HFF-Myc (cell line): ENCODE data around the gene APCDD1.

Source experiments
- DNase-seq: peaks from one replicate; pipeline ENCODE4 v3.0.0-alpha.2; 2011; ENCODE audit warnings: low read depth; ENCODE audit errors: extremely low read depth
- H3K4me3 ChIP-seq: replicated peaks from 2 replicates; pipeline ENCODE4 v1.5.1; 2011; ENCODE audit warnings: low read depth, mild to moderate bottlenecking, control low read depth, low read length
- TF ChIP-seq, protein P1 (sequence below): IDR thresholded peaks from 2 replicates; pipeline ENCODE4 v1.5.1; 2012; ENCODE audit warnings: mild to moderate bottlenecking, low read depth, low read length, control low read depth; ENCODE audit errors: missing control alignments

Gene APCDD1

DNA sequence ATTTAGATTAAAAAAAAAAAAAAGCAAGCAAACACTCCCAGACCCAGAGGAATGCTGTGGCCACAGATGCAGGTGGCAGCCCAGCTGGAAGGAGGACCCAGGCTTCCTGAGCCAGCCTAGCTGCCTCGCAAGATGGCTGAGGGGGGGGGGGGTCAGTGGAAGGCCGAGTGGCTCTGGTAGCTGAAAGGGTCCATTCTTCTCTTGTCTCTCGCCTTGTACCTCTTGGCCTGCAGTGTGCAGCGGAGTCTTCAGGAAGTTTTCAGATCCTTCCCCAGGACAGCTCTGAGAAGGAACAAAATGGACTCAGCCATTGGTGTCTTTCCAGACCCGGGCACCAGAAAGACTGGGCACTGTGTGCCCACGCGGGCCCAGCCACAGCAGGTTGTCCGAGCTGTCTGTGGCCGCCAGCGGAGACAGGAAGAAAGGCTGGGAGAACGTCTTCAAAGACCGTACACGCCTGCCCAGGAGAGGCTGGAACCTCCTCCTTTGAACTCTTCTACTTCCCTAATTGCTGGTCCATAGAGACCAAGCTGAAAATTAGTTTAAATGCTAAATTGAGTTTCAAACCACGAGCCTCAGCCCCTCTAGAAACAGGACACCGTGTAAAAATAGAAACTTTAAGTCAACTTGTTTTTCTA is 21.3 kb downstream of the APCDD1 start:
- no peak overlapping the region for H3K4me3 ChIP-seq
- TF ChIP-seq, protein P1, sequence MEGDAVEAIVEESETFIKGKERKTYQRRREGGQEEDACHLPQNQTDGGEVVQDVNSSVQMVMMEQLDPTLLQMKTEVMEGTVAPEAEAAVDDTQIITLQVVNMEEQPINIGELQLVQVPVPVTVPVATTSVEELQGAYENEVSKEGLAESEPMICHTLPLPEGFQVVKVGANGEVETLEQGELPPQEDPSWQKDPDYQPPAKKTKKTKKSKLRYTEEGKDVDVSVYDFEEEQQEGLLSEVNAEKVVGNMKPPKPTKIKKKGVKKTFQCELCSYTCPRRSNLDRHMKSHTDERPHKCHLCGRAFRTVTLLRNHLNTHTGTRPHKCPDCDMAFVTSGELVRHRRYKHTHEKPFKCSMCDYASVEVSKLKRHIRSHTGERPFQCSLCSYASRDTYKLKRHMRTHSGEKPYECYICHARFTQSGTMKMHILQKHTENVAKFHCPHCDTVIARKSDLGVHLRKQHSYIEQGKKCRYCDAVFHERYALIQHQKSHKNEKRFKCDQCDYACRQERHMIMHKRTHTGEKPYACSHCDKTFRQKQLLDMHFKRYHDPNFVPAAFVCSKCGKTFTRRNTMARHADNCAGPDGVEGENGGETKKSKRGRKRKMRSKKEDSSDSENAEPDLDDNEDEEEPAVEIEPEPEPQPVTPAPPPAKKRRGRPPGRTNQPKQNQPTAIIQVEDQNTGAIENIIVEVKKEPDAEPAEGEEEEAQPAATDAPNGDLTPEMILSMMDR, result no peak
- DNase-seq, result no peak

DNA sequence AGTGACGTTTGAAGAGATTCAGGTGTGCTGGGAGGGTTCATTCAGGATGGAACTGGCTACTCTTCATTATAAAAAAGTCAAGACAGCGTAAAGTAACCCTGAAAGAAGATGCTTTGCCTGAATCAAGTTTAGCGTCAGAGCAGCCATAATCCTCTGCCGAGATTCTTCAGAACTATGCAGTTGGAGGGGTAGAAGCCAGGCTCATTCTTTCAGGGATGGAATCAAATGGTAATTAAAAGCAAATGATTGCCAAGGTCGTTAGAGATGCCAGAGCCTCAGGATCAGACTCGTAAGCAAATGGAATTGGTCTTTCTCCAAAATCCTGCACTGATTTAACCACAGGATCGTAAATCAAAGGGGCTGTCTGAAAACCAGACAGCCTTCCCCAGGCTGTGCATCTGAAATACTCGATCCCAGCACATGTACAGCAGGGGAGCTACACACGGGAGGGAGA is 21.9 kb downstream of the APCDD1 start:
- H3K4me3 ChIP-seq, result no peak overlapping the region
- TF ChIP-seq, protein P1, result no peak
- peak; percentile 91 for DNase-seq

DNA sequence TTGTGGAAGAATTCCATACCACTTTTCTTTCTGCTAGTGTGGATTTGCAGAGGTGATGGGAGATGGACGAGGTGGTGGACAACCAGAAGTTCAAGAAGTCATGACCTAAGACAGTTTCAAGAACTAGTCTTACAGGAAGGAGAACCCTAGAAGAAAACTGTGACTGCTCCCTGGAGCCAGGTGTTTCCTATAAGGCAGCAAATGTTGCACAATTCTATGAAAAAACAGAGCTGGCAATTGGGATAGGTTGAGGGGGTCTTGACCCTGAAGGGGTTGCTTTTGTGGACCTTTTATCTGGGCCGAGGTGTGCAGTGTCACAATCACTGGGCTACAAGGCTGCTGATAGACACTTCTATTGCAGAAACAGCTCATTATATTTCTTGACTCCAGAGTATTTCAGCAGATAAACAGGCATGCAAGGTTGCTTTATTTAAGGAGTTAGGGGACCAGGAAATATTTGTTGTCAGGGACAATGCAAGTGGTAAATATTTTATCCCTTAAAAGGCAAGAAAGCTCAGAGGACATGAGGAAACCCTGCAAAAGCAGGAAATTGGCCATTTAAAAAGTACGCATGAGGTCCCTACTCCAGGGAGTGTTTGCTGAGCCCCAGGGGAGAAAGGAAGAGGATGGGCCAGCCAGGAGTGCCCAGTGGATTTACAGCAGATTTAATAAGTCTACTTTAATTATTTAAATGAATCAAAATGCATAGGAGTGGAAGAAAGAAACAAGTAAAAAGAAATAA is 22.9 kb downstream of the APCDD1 start:
- TF ChIP-seq, protein P1, result no peak
- no peak for DNase-seq

DNA sequence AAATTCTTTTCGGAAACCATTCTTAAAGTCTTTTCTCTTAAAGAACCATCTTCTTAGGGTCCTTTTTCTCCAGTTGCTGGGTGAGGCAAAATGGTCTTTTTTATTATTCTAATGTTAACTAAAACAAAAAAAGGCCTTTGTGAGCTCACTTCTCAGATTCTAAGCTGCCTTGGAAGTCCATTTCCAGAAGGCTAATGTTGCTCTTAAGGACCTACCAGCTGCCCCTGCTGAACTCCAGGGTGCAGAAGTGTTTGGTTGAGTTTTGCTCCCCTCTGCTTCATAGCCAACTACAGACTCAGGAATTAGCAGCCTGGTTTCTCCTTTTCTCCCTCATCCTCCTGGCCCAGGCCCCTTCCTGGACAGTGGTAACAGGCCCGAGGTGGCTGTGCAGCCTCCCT is 23.4 kb downstream of the APCDD1 start:
- H3K4me3 ChIP-seq, result no peak overlapping the region
- DNase-seq, result no peak
- TF ChIP-seq, protein P1, result no peak

More for the DNA sequence above, 22.9 kb downstream of the APCDD1 start:
- no peak overlapping the region for H3K4me3 ChIP-seq

DNA sequence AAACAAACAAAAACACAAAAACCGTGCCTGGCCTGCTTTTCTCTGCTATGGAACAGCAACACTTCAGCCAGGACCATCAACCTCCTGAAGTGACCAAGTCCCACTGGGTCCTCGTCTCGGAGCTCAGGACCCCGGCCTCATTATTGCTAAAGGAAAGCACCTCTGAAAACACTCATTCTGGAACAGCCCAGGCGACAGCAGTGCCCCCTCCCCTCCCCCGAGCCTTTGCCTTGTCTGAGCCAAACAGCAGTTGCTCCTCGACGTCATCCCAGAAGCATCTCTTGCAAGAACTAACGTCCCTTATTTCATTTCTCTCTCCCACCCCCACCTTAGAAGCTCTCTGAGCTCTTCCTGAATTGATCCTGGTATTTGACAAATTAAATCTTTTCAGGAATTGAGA is 27.4 kb downstream of the APCDD1 start:
- no peak overlapping the region for H3K4me3 ChIP-seq
- DNase-seq, result no peak
- TF ChIP-seq, protein P1, result no peak

DNA sequence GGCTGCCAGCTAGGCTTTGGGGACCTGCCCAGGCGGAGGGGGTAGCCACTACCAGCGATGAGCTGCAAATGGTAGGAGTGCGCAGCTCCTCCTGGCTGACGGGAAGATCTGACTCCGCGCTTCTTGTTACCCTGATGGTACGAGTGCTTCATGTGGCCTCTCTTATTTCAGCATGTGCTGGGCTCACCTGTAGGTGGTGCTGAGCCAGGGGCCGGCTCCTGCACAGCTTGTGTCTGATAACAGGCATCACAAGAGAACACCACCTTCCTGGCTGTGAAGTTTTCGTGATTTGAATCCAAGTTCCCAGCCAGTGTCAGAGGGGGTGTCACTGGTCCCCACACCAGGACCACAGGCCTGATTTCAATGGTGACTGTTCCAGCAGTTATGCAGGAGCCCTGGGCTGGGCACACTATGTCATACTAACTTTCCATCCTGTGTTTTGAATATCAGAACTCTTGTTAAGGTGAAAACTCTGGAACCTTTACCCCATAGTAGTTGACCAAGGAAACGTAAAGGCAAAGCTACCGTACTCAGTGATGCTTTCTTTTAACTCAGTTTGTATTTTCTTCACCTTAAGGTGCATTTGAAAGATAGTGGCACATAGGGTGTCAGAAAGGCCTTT is 28.0 kb downstream of the APCDD1 start:
- TF ChIP-seq, protein P1, result no peak
- H3K4me3 ChIP-seq, result no peak overlapping the region
- DNase-seq, result no peak
